CD4-positive, alpha-beta memory T cell (primary cell): ENCODE results near the gene TRAPPC11. TPM values are rescaled to one million over a fixed set of nuclear protein-coding genes. Genes with fewer than 3 reads are reported as not detected.

Experiments
- CTCF ChIA-PET: fragments of 350-600 bp; sonication (Branson Sonifier 250); formaldehyde crosslinking; loops from one replicate; lab custom pipeline; 2021; ENCODE audit warnings: inconsistent platforms; ENCODE audit not compliant: partially characterized antibody; lab: Charles Lee
- POLR2A ChIA-PET: fragments of 350-600 bp; sonication (Branson Sonifier 250); formaldehyde crosslinking; loops from one replicate; lab custom pipeline; 2021; ENCODE audit not compliant: partially characterized antibody; lab: Charles Lee
- DNase-seq, 5 donors: peaks; one replicate each; pipeline versions ENCODE4 v3.0.0 to v3.0.0-alpha.2; 2020 to 2022; ENCODE audit warnings: mixed read lengths in 1 of 5
- H3K27ac ChIP-seq: one replicate; pipeline ENCODE4 v1.7.0; 2013; ENCODE audit warnings: low read depth, low read length
- H3K27me3 ChIP-seq: 2 replicates; pipeline ENCODE4 v1.7.0; 2013; ENCODE audit warnings: mild to moderate bottlenecking, low read length, moderate library complexity; ENCODE audit not compliant: insufficient read depth
- H3K36me3 ChIP-seq: 2 replicates; pipeline ENCODE4 v1.7.0; 2013; ENCODE audit warnings: mild to moderate bottlenecking, low read length, moderate library complexity; ENCODE audit not compliant: insufficient read depth
- H3K4me1 ChIP-seq: 2 replicates; pipeline ENCODE4 v1.7.0; 2013; ENCODE audit warnings: mild to moderate bottlenecking, low read length, moderate library complexity; ENCODE audit not compliant: insufficient read depth
- H3K4me3 ChIP-seq, 2 donors: one replicate each; pipeline ENCODE4 v1.7.0; 2013; ENCODE audit warnings: low read length in 2 of 2, mild to moderate bottlenecking in 1 of 2
- H3K9me3 ChIP-seq, 2 donors: one replicate each; pipeline ENCODE4 v1.7.0; 2013; ENCODE audit warnings: low read length in 2 of 2, control low read depth in 1 of 2; ENCODE audit not compliant: control insufficient read depth in 1 of 2
- H3K27ac Mint-ChIP-seq, 7 donors: one replicate each; pipeline ENCODE4 v1.8.0; 2020 to 2021; ENCODE audit warnings: mixed read lengths in 7 of 7, mild to moderate bottlenecking in 6 of 7, inconsistent platforms in 3 of 7, moderate library complexity in 3 of 7
- H3K27me3 Mint-ChIP-seq, 2 donors: one replicate each; pipeline ENCODE4 v1.8.0; 2020 to 2021; ENCODE audit warnings: mixed read lengths in 2 of 2
- H3K36me3 Mint-ChIP-seq, 2 donors: one replicate each; pipeline ENCODE4 v1.8.0; 2020 to 2021; ENCODE audit warnings: mixed read lengths in 2 of 2, inconsistent platforms in 1 of 2, mild to moderate bottlenecking in 1 of 2
- H3K4me1 Mint-ChIP-seq, 4 donors: one replicate each; pipeline ENCODE4 v1.8.0; 2020 to 2021; ENCODE audit warnings: mixed read lengths in 4 of 4, mild to moderate bottlenecking in 1 of 4
- H3K4me3 Mint-ChIP-seq, 8 donors: one replicate each; pipeline ENCODE4 v1.8.0; 2020 to 2021; ENCODE audit warnings: mixed read lengths in 8 of 8, mild to moderate bottlenecking in 7 of 8, moderate library complexity in 6 of 8, inconsistent platforms in 3 of 8
- H3K9me3 Mint-ChIP-seq, 8 donors: one replicate each; pipeline ENCODE4 v1.8.0; 2020 to 2021; ENCODE audit warnings: mixed read lengths in 8 of 8, mild to moderate bottlenecking in 5 of 8, inconsistent platforms in 3 of 8, moderate library complexity in 1 of 8
- intact Hi-C: fragments of 100-400 bp; cut with micrococcal nuclease; formaldehyde crosslinking; loops from one replicate; pipeline ENCODE4 v1.15.1; 2023
- polyA plus RNA-seq, 2 donors: library from polyadenylated mRNA; unstranded; fragments of 300-500 nt; fragmentation: Illumina TruSeq; gene quantifications; one replicate each; pipeline ENCODE4 v1.2.3, GENCODE V29; 2021
- total RNA-seq, 2 experiments: library from RNA; stranded (reverse); gene quantifications; one replicate each; pipeline ENCODE4 v1.2.3, GENCODE V29; 2021

Gene TRAPPC11
- total and polyA plus RNA-seq, 4 experiments from 2014 or later = 22.7 to 51.0 (median 33.2) TPM

DNA sequence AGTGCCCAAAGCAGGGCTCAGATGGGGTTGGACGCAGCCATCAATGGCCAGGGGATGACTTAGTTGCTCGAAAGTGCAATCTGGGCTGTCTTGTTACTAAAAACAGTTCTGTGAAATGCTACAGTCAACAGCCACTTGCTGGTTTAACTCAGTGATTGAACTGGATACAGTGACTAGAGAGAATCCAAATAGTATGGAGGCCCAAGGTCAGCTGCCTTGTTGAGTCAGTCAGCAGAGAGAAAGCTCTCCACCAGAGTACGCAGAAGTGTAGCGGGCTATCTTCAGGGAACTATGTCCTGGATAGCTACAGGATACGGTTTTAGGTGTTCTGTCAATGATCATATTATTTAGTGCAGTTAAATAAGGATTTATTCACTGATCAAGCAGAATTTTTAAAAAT lies 68.4 kb downstream of the TRAPPC11 start:
- no peaks in the 10 kb centered on the region for H3K36me3 ChIP-seq
- CTCF ChIA-PET = no interaction called here
- H3K27ac ChIP-seq = no peak overlapping the region
- Mint-ChIP-seq H3K4me1 (peaks cover 5 to 9% (median 7%) of the 10 kb centered on the region in 4 donors), H3K27me3 (peaks cover 1 to 6% of the 10 kb centered on the region in 2 donors), H3K9me3 (peaks cover 0 to 2% (median 0%) of the 10 kb centered on the region in 8 donors), H3K4me3 (no peak overlapping the region), H3K36me3 (no peaks in the 10 kb centered on the region), H3K27ac (no peak overlapping the region)
- DNase-seq = no peak
- no peak overlapping the region for H3K4me3 ChIP-seq
- POLR2A ChIA-PET = no interaction called here
- intact Hi-C loops = no loop called here
- peaks cover 9% of the 10 kb centered on the region for H3K4me1 ChIP-seq
- no peaks in the 10 kb centered on the region for H3K27me3 ChIP-seq
- no peaks in the 10 kb centered on the region for H3K9me3 ChIP-seq

DNA sequence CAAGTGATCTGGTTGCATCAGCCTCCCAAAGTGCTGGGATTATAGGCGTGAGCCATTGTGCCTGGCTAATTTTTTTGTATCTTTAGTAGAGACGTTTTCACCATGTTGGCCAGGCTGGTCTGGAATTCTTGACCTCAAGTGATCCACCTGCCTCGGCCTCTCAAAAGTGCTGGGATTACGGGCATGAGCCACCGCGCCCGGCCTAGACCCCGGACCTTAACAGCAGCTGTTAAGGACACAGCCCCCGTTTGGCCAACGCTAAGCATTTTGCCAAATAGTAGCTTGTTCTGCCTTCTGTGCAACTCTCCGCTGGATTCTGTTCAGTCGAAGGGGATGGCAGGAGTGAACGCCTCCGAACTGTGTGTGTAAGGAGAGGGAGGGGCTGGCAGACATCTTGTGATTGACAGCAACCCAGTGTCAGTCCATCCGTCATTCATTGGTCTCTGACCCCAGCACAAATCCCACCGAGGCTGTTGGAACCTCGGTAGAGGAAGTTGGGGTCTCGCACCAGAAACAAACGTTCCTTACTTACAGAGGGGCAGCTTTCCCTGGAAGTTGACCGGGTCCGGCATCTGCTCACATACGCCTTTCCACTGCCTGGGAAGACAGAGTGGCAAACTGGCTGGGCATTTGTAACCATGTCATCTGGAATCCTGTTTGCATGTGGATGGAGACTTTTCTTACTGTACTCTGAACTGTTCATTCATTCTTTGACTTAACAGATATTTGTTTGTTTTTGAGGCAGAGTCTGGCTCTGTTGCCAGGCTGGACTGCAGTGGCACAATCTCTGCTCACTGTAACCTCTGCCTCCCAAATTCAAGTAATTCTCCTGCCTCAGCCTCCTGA lies 69.4 kb downstream of the TRAPPC11 start:
- H3K4me3 Mint-ChIP-seq = no peak overlapping the region
- no peak overlapping the region for H3K27ac Mint-ChIP-seq
- Histone ChIP-seq H3K27me3 (no peaks in the 10 kb centered on the region), H3K9me3 (no peaks in the 10 kb centered on the region), H3K27ac (no peak overlapping the region), H3K4me1 (peaks cover 4% of the 10 kb centered on the region), H3K4me3 (no peak overlapping the region), H3K36me3 (no peaks in the 10 kb centered on the region)
- intact Hi-C loops = no loop called here
- DNase-seq = no peak
- ChIA-PET CTCF (no interaction called here), POLR2A (no interaction called here)
- peaks cover 2 to 6% (median 3%) of the 10 kb centered on the region in 4 donors for H3K4me1 Mint-ChIP-seq
- no peaks in the 10 kb centered on the region for H3K36me3 Mint-ChIP-seq
- peaks cover 0 to 2% (median 0%) of the 10 kb centered on the region in 8 donors for H3K9me3 Mint-ChIP-seq
- H3K27me3 Mint-ChIP-seq = peaks cover 1 to 6% of the 10 kb centered on the region in 2 donors

DNA sequence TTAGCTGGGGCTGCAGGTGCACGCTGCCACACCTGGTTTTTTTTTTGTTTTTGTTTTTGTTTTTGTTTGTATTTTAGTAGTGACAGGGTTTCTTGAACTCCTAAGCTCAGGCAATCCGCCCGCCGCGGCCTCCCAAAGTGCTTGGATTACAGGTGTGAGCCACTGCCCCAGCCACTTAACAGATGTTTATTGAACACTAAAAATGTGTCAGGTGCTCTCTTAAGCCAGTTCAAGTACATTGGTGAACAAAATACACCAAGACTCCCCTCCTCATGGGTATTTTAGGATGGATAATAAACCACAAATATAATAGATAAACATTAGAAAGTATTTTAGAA lies 69.9 kb downstream of the TRAPPC11 start:
- Mint-ChIP-seq H3K4me1 (peaks cover 0 to 4% (median 0%) of the 10 kb centered on the region in 4 donors), H3K9me3 (peaks cover 0 to 2% (median 0%) of the 10 kb centered on the region in 8 donors), H3K27ac (no peak overlapping the region), H3K27me3 (peaks cover 1 to 6% of the 10 kb centered on the region in 2 donors), H3K36me3 (no peaks in the 10 kb centered on the region), H3K4me3 (no peak overlapping the region)
- H3K4me3 ChIP-seq = no peak overlapping the region
- CTCF ChIA-PET = no interaction called here
- H3K27ac ChIP-seq = no peak overlapping the region
- intact Hi-C loops = no loop called here
- no peaks in the 10 kb centered on the region for H3K4me1 ChIP-seq
- no peaks in the 10 kb centered on the region for H3K9me3 ChIP-seq
- no peak for DNase-seq
- POLR2A ChIA-PET = no interaction called here
- no peaks in the 10 kb centered on the region for H3K27me3 ChIP-seq
- H3K36me3 ChIP-seq = no peaks in the 10 kb centered on the region

DNA sequence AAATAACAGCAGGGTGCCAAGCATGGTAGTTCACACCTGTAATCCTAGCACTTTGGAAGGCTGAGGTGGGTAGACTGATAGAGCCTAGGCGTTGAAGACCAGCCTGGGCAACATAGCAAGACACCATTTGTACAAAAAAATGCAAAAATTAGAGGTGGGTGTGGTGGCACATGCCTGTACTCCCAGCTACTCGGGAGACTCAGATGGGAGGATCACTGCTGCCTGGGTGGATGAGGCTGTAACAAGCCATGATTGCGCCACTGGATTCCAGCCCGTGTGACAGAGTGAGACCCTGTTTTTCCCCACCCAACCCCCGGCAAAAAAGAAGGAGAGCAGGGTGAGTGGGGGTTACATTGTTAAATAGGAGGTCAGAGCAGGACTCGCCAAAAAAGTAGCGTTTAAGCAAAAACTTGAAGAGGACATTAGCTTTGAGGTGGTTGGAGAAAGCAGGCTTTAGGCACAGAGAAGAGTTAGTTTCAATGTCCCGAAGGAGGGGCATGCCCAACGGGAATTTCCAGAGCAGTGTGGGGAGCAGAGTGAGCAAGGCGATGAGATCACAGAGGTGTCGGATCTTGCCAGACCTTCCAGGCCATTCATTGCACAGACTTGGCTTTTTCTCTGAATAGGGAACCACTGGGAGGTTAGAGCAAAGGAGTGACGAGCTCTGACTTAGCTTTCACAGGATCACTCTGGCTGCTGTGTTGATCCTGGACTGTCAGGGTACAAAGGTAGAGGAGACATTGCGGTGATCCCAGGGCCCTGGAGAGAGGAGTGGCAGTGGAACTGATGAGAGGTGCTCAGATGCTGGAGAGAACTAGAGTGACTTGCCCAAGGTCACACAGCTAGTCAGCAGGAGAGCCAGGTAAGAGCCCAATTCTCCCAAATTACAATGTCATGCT lies 70.6 kb downstream of the TRAPPC11 start:
- Mint-ChIP-seq H3K4me1 (peaks cover 0 to 2% (median 0%) of the 10 kb centered on the region in 4 donors), H3K4me3 (no peak overlapping the region), H3K9me3 (peaks cover 0 to 2% (median 0%) of the 10 kb centered on the region in 8 donors), H3K36me3 (no peaks in the 10 kb centered on the region), H3K27ac (no peak overlapping the region), H3K27me3 (peaks cover 1 to 6% of the 10 kb centered on the region in 2 donors)
- Histone ChIP-seq H3K27me3 (no peaks in the 10 kb centered on the region), H3K36me3 (no peaks in the 10 kb centered on the region), H3K27ac (no peak overlapping the region), H3K4me1 (no peaks in the 10 kb centered on the region), H3K4me3 (no peak overlapping the region), H3K9me3 (no peaks in the 10 kb centered on the region)
- DNase-seq = no peak
- ChIA-PET CTCF (interaction anchor here (0.5 to 0.9 kb wide), 2 partner anchors 8 to 28 kb away, joined by 3 read pairs; no protein-coding TSS in a partner anchor), POLR2A (no interaction called here)
- intact Hi-C loops = no loop called here

DNA sequence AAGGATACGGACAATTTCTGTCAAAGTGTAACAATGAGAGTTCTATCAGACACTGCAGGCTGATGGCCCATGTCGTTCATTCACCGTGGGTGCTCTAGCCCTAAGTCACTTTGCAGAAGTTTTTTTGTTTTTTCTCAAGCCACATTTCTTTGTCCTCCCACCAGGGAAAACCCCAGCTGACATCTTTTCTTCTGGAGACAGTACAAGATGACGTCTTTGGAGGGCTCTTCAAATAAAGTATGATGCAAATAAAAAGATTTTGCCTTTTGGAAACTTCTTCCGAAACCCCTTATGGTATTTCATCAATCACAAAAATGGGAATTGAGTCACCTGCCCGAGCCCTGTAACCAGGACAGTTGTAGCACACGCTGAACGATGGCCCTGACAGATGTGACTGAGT lies 73.2 kb downstream of the TRAPPC11 start:
- H3K27ac Mint-ChIP-seq = no peak overlapping the region
- POLR2A ChIA-PET = no interaction called here

DNA sequence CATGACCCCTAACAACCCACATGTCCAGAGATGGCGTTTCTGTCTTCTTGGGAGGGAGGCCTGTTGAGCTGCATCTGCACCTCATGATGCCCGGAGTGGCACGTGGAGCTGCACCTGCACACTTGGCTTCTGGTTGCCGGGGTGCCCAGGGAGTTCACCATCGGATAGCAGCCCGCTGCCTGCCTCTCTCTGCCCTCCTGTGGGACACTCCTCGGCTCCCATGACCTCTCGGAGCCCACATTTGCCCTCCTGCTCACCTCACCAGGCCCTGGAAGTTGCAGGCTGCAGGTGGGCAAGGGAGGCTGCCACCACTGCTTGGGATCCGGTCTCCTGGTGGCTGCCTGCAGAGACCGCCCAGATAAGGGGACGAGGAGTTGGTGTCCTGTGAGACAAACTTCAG lies 74.1 kb downstream of the TRAPPC11 start:
- H3K4me3 ChIP-seq = no peak overlapping the region
- ChIA-PET POLR2A (no interaction called here), CTCF (no interaction called here)
- H3K36me3 ChIP-seq = no peaks in the 10 kb centered on the region
- intact Hi-C loops = no loop called here
- Mint-ChIP-seq H3K4me1 (no peaks in the 10 kb centered on the region), H3K36me3 (no peaks in the 10 kb centered on the region), H3K27ac (peak overlapping the region in 1 of 7 donors; percentile 7), H3K9me3 (peaks cover 0 to 2% (median 0%) of the 10 kb centered on the region in 8 donors), H3K27me3 (peaks cover 0 to 1% of the 10 kb centered on the region in 2 donors), H3K4me3 (no peak overlapping the region)
- no peak for DNase-seq
- H3K27me3 ChIP-seq = no peaks in the 10 kb centered on the region
- no peaks in the 10 kb centered on the region for H3K4me1 ChIP-seq
- H3K9me3 ChIP-seq = no peaks in the 10 kb centered on the region
- no peak overlapping the region for H3K27ac ChIP-seq

More for the DNA sequence above, 73.2 kb downstream of the TRAPPC11 start:
- Mint-ChIP-seq H3K4me3 (no peak overlapping the region), H3K9me3 (no peaks in the 10 kb centered on the region), H3K4me1 (no peaks in the 10 kb centered on the region), H3K36me3 (no peaks in the 10 kb centered on the region), H3K27me3 (peaks cover 1 to 2% of the 10 kb centered on the region in 2 donors)
- H3K9me3 ChIP-seq = no peaks in the 10 kb centered on the region
- H3K4me3 ChIP-seq = no peak overlapping the region
- no peaks in the 10 kb centered on the region for H3K27me3 ChIP-seq
- CTCF ChIA-PET = no interaction called here
- no peaks in the 10 kb centered on the region for H3K36me3 ChIP-seq
- DNase-seq = no peak
- no peaks in the 10 kb centered on the region for H3K4me1 ChIP-seq
- intact Hi-C loops = no loop called here
- H3K27ac ChIP-seq = no peak overlapping the region

DNA sequence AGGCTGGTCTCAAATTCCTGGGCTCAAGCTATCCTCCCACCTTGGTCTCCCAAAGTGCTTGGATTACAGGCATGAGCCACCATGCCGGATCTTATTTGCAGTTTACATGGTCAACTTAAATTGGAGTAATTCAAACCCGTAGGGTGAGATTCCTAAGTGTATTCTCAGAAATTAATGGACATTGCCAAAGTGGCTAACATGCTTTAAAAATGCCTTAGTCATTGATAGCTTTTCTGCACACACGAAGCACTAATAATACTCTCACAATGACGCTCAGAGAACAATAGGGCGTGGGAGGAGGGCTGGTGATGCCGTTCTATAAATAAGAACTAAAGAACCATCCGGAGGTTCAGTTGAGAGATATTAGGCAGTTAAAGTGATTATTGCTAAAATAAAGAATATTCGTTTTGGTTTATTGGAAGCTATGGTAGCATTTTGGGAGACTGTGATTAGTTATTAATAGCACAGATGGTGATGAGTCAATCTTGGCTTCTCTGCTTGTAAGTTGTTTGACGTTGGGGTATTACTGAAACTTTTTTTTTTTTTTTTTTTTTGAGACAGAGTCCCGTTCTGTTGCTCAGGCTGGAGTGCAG lies 79.1 kb downstream of the TRAPPC11 start:
- no peak overlapping the region for H3K27ac Mint-ChIP-seq
- no peaks in the 10 kb centered on the region for H3K27me3 ChIP-seq
- no peaks in the 10 kb centered on the region for H3K9me3 ChIP-seq
- POLR2A ChIA-PET = no interaction called here
- no peak for DNase-seq
- intact Hi-C loops = no loop called here
- H3K4me3 ChIP-seq = no peak overlapping the region
- H3K4me1 Mint-ChIP-seq = no peaks in the 10 kb centered on the region
- H3K27me3 Mint-ChIP-seq = peaks cover 0 to 2% of the 10 kb centered on the region in 2 donors
- H3K36me3 Mint-ChIP-seq = no peaks in the 10 kb centered on the region
- CTCF ChIA-PET = no interaction called here
- H3K36me3 ChIP-seq = no peaks in the 10 kb centered on the region
- peaks cover 0 to 2% (median 0%) of the 10 kb centered on the region in 8 donors for H3K9me3 Mint-ChIP-seq
- no peak overlapping the region for H3K4me3 Mint-ChIP-seq
- H3K4me1 ChIP-seq = no peaks in the 10 kb centered on the region
- H3K27ac ChIP-seq = no peak overlapping the region
